NCI-H345 treated with DMSO at 0.1 percent for 48 hours (cell line): Measurements from ENCODE around the gene PIM2.
"Not testable (repeated sequence)": the region's sequence is repeated elsewhere in the genome, so short reads cannot be mapped to it uniquely, and the experiment has no call there.

ENCODE experiments used
- DNase-seq: peaks from one replicate; lab custom pipeline; 2025; ENCODE audit not compliant: unreplicated experiment; lab: John Stamatoyannopoulos, UW

Gene PIM2

GRCh38 chrX:48908600-48908999, 10.2 kb downstream of the PIM2 start:
- no peak for DNase-seq

- no peak for DNase-seq
Measured at GRCh38 chrX:48905090-48905790, 13.6 kb downstream of the PIM2 start.

GRCh38 chrX:48904626-48905025, 14.2 kb downstream of the PIM2 start:
- no peak for DNase-seq

- DNase-seq: no peak
Measured at GRCh38 chrX:48904180-48904579, 14.6 kb downstream of the PIM2 start.

GRCh38 chrX:48903290-48903689, 15.5 kb downstream of the PIM2 start:
- DNase-seq: no peak

GRCh38 chrX:48902776-48903175, 16.0 kb downstream of the PIM2 start:
- DNase-seq: no peak

GRCh38 chrX:48902135-48902534, 16.7 kb downstream of the PIM2 start:
- no peak for DNase-seq

GRCh38 chrX:48901069-48901468, 17.8 kb downstream of the PIM2 start:
- no peak for DNase-seq

- no peak for DNase-seq
Measured at GRCh38 chrX:48899078-48899410, 19.8 kb downstream of the PIM2 start.

GRCh38 chrX:48897625-48898306, 21.1 kb downstream of the PIM2 start, which contains the start of the genes PQBP1 and TIMM17B:
PQBP1 (plus strand) TSS chrX:48897930; CDS start chrX:48898510, 580 bp downstream.
TIMM17B (minus strand) TSS chrX:48897768; CDS start chrX:48897749, 19 bp downstream.
- DNase-seq: peak; percentile 86

- peak; percentile 75 for DNase-seq
Measured at GRCh38 chrX:48897157-48897624, 21.6 kb downstream of the PIM2 start.

- DNase-seq: no peak
Measured at GRCh38 chrX:48896611-48897011, 22.2 kb downstream of the PIM2 start.

GRCh38 chrX:48894891-48895290, 23.9 kb downstream of the PIM2 start:
- no peak for DNase-seq

GRCh38 chrX:48893556-48894348, 25.1 kb downstream of the PIM2 start:
- no peak for DNase-seq

GRCh38 chrX:48892896-48893295, 25.9 kb downstream of the PIM2 start:
- DNase-seq: no peak

GRCh38 chrX:48891402-48892288, 27.2 kb downstream of the PIM2 start:
- peak; percentile 65 for DNase-seq

- no peak for DNase-seq
Measured at GRCh38 chrX:48890934-48891401, 27.9 kb downstream of the PIM2 start.

- no peak for DNase-seq
Measured at GRCh38 chrX:48890296-48890925, 28.4 kb downstream of the PIM2 start.

- DNase-seq: not testable (repeated sequence)
Measured at GRCh38 chrX:48886586-48886985, 32.2 kb downstream of the PIM2 start.

- no peak for DNase-seq
Measured at GRCh38 chrX:48883729-48884128, 35.1 kb downstream of the PIM2 start.
